Gastroesophageal sphincter (tissue), 3 donors: ENCODE results near the gene GLI1.

ENCODE experiments used
- CTCF ChIP-seq, 4 experiments: fragments of 200-600 bp in 2 of 4; fragments of 450-650 bp in 2 of 4; sonication (generic) in 1 of 4; IDR thresholded peaks; one replicate each; pipeline ENCODE4 v1.5.1; 2017 to 2019; ENCODE audit warnings: antibody characterized with exemption in 4 of 4, mild to moderate bottlenecking in 2 of 4, moderate library complexity in 2 of 4
- EP300 ChIP-seq: sonication (generic); formaldehyde crosslinking; IDR thresholded peaks from one replicate; pipeline ENCODE4 v1.6.1; 2017; ENCODE audit warnings: antibody characterized with exemption, mild to moderate bottlenecking
- POLR2A ChIP-seq, 2 donors: fragments of 450-650 bp; IDR thresholded peaks; one replicate each; pipeline ENCODE4 v1.6.1; 2017; ENCODE audit warnings: antibody characterized with exemption in 2 of 2, mild to moderate bottlenecking in 2 of 2, moderate library complexity in 1 of 2
- POLR2AphosphoS5 ChIP-seq: sonication (generic); formaldehyde crosslinking; IDR thresholded peaks from one replicate; pipeline ENCODE4 v1.6.1; 2017; ENCODE audit warnings: antibody characterized with exemption

- TF ChIP-seq CTCF (IDR thresholded peaks at IDR 0.05) (no peak), POLR2A (IDR thresholded peaks at IDR 0.05) (no peak), POLR2AphosphoS5 (no peak), EP300 (no peak)
Observed at GRCh38 chr12:57441846-57442427, 17.6 kb upstream of the GLI1 start.
